Mesothelial cell of epicardium (in vitro differentiated cells): ENCODE data around the gene DPH3. TPM values are rescaled to one million over a fixed set of nuclear protein-coding genes. Genes with fewer than 3 reads are reported as not detected.
A peak's percentile ranks its signal among the peaks of the same experiment; 100 is the strongest.

Source experiments
- DNase-seq, 2 experiments: peaks; one replicate each; pipeline ENCODE4 v3.0.0; 2021; ENCODE audit warnings: low spot score in 2 of 2; ENCODE audit not compliant: unreplicated experiment in 2 of 2
- H3K27ac Mint-ChIP-seq: 2 replicates; pipeline ENCODE4 v1.8.0; 2021; ENCODE audit warnings: mixed read lengths
- H3K27me3 Mint-ChIP-seq: 2 replicates; pipeline ENCODE4 v1.8.0; 2021; ENCODE audit warnings: low read depth, mixed read lengths
- H3K36me3 Mint-ChIP-seq: 2 replicates; pipeline ENCODE4 v1.8.0; 2021; ENCODE audit warnings: mixed read lengths
- H3K4me1 Mint-ChIP-seq: 2 replicates; pipeline ENCODE4 v1.8.0; 2021; ENCODE audit warnings: mixed read lengths
- H3K4me3 Mint-ChIP-seq: 2 replicates; pipeline ENCODE4 v1.8.0; 2021; ENCODE audit warnings: mild to moderate bottlenecking, moderate library complexity, mixed read lengths
- H3K9me3 Mint-ChIP-seq: 2 replicates; pipeline ENCODE4 v1.8.0; 2021; ENCODE audit warnings: mixed read lengths
- total RNA-seq: library from RNA; stranded (reverse); gene quantifications from 3 replicates; pipeline ENCODE4 v1.2.1, GENCODE V29; 2021
- TF ChIP-seq, protein P1 (sequence below): fragments of 200-600 bp; sonication (generic); IDR thresholded peaks from one replicate; pipeline ENCODE4 v1.5.0; 2021; ENCODE audit warnings: antibody characterized with exemption; ENCODE audit not compliant: unreplicated experiment

DPH3 gene
- total RNA-seq, 1 donor from 2014 or later = 19.3 TPM

GRCh38 chr3:16241225-16241624 is 23.5 kb downstream of the DPH3 start:
- no peak overlapping the region for H3K27ac Mint-ChIP-seq
- peaks cover 3% of the 10 kb centered on the region for H3K27me3 Mint-ChIP-seq
- peaks cover 6% of the 10 kb centered on the region for H3K4me1 Mint-ChIP-seq
- no peaks in the 10 kb centered on the region for H3K9me3 Mint-ChIP-seq
- no peaks in the 10 kb centered on the region for H3K36me3 Mint-ChIP-seq
- H3K4me3 Mint-ChIP-seq = no peak overlapping the region
- no peak for DNase-seq
- TF ChIP-seq, protein P1, sequence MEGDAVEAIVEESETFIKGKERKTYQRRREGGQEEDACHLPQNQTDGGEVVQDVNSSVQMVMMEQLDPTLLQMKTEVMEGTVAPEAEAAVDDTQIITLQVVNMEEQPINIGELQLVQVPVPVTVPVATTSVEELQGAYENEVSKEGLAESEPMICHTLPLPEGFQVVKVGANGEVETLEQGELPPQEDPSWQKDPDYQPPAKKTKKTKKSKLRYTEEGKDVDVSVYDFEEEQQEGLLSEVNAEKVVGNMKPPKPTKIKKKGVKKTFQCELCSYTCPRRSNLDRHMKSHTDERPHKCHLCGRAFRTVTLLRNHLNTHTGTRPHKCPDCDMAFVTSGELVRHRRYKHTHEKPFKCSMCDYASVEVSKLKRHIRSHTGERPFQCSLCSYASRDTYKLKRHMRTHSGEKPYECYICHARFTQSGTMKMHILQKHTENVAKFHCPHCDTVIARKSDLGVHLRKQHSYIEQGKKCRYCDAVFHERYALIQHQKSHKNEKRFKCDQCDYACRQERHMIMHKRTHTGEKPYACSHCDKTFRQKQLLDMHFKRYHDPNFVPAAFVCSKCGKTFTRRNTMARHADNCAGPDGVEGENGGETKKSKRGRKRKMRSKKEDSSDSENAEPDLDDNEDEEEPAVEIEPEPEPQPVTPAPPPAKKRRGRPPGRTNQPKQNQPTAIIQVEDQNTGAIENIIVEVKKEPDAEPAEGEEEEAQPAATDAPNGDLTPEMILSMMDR = no peak

DNA sequence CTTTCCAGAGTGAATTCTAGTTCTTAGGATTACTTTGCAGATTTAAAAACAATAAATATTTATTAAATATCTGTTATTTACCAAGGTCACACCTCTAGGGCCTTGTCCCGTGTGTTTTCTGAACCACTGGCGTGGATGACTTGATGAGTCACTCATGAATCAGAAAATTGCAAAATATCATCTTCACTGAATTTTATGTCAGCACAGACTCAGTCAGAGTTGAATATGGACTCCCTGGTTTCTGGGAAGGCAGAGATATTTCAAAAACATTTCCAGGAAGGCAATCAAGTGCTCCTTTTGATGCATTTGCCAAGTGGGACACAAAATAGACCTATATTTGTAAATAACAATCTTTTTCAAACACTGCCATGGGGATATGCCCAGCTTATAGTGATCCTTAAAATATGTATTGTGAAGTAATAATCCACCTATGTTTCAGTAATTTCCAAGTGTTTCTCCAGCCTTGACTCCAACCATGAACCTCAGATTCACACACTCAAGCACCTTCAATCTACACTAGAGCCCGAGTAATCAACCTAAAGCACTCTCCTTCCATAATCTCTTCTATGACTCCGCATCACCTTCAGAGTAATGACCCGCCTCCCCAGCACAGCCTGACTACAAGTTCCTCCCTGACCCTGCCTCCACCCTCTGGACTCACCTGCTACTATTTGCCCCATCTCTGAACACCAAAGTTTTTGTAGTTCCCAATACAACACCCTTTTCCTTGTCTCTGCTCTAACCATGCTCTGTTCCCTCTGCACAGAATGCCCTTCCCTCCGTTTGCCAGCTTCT is 24.3 kb downstream of the DPH3 start:
- H3K9me3 Mint-ChIP-seq = peaks cover 1% of the 10 kb centered on the region
- H3K36me3 Mint-ChIP-seq = no peaks in the 10 kb centered on the region
- no peak for DNase-seq
- no peak overlapping the region for H3K4me3 Mint-ChIP-seq
- H3K4me1 Mint-ChIP-seq = peaks cover 6% of the 10 kb centered on the region
- no peak overlapping the region for H3K27ac Mint-ChIP-seq
- TF ChIP-seq, protein P1 = no peak
- peaks cover 3% of the 10 kb centered on the region for H3K27me3 Mint-ChIP-seq

GRCh38 chr3:16239780-16240179 is 25.0 kb downstream of the DPH3 start:
- H3K27me3 Mint-ChIP-seq = peaks cover 3% of the 10 kb centered on the region
- no peak overlapping the region for H3K4me3 Mint-ChIP-seq
- TF ChIP-seq, protein P1 = no peak
- peaks cover 6% of the 10 kb centered on the region for H3K4me1 Mint-ChIP-seq
- H3K36me3 Mint-ChIP-seq = no peaks in the 10 kb centered on the region
- peaks cover 5% of the 10 kb centered on the region for H3K9me3 Mint-ChIP-seq
- peak overlapping the region; percentile 44 for H3K27ac Mint-ChIP-seq
- DNase-seq = no peak

DNA sequence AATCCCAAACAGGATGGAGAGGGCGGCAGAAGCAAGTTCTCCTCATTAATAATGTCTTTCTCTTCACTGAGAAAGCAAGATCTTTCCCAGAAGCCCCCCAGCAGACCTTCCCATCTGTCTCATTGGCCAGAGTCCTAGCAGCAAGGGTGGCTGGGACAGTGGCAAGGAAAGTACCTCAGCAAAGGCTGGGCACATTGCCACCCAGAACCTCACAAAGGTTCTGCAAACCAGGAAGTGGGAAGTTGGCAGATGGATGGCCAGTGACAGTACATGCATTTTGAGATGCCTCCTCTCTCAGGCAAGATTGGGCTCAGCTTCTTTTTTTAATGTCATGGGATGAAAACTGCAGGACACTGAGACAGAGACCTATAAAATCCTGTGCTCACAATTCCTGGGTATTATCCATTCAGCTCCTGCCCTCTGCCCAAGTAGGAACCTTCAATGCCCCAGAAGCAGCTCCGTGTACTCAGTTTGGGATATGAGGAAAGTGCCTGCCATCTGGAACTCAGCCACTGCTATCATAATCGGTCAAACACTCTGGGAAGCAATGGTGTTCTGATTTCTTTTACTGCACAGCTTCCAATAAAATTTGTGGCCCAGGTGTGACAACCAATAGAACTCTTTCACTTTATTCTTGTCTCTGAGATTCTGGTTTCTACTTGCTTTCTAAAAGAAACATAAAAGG is 25.5 kb downstream of the DPH3 start:
- peaks cover 3% of the 10 kb centered on the region for H3K27me3 Mint-ChIP-seq
- H3K27ac Mint-ChIP-seq = peak overlapping the region; percentile 56
- peaks cover 5% of the 10 kb centered on the region for H3K9me3 Mint-ChIP-seq
- H3K4me1 Mint-ChIP-seq = peaks cover 6% of the 10 kb centered on the region
- TF ChIP-seq, protein P1 = no peak
- DNase-seq = no peak
- H3K36me3 Mint-ChIP-seq = no peaks in the 10 kb centered on the region
- no peak overlapping the region for H3K4me3 Mint-ChIP-seq

DNA sequence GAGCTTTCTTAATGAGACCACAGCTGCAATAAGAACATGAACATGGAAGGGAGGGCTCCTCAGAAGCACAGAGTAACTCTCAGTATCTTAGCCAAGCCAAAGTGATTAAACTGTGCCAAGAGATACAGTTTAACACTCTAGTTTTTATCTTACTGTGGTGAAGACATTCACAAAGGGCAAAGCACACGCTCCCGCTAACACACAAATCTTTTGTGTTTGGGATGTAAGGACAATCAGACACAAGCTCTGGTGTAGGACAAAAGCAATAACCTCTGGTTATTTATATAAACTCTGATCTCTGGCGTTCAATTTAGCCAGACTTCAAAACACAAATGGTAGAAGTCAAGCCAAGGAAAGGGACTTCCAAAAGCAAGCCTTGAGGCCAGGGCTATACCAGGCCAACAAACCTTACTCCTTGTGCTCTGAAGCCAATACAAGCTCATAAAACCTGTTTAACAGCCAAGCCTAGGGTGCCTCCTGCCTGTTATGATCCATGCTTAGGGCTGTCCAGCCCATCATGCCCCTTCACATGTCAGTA is 27.8 kb downstream of the DPH3 start:
- H3K27ac Mint-ChIP-seq = no peak overlapping the region
- peaks cover 6% of the 10 kb centered on the region for H3K4me1 Mint-ChIP-seq
- peaks cover 5% of the 10 kb centered on the region for H3K27me3 Mint-ChIP-seq
- DNase-seq = no peak
- H3K4me3 Mint-ChIP-seq = no peak overlapping the region
- peaks cover 5% of the 10 kb centered on the region for H3K9me3 Mint-ChIP-seq
- TF ChIP-seq, protein P1 = no peak
- H3K36me3 Mint-ChIP-seq = no peaks in the 10 kb centered on the region
